HG03571 (cell line): ENCODE results near the gene RAP1GAP.
"Not testable (repeated sequence)": the region's sequence is repeated elsewhere in the genome, so short reads cannot be mapped to it uniquely, and the experiment has no call there.

Experiments used
- ATAC-seq: cut with Tn5 transposase; IDR thresholded peaks from one replicate; pipeline ENCODE4 v1.9.1; 2021; ENCODE audit not compliant: unreplicated experiment

RAP1GAP gene

DNA sequence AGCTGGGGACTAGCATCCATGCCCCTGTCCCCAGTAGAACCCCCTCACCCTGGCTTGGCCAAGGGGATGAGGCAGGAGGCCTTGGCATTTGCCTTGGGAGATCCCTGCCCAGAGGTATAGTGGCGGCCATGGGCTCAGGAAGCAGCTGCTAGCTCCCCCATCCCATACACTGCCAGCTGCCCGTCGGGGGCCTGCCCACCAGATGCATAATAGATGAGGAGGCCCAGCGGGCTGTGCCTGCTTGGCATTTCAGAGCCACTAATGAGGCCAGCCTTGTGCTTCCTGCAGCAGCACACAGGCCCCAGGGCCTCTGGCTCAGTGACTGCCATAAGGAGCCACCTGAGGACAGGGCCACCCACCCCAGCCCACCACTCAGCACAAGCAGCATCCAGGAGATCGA, 23.6 kb downstream of the RAP1GAP start:
- no peak for ATAC-seq

DNA sequence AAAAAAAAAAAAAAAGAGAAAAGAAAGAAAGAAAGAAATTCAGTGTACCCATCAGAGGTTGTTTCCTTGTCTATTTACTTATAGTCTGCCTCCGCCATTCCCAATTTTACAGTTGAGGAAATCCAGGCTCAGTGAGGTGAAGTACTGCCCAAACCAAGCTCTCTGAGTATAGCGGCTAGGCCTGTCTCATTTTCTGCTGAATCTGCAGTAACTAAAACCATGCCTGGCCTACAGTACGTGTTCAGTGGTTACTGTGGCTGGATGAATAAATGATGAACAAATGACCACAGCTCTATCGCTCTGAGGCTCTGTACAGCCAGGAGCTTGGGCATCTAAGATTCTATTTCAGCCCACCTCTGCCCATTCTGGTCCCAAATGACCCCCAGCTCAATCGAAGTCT, 24.3 kb downstream of the RAP1GAP start:
- no peak for ATAC-seq

DNA sequence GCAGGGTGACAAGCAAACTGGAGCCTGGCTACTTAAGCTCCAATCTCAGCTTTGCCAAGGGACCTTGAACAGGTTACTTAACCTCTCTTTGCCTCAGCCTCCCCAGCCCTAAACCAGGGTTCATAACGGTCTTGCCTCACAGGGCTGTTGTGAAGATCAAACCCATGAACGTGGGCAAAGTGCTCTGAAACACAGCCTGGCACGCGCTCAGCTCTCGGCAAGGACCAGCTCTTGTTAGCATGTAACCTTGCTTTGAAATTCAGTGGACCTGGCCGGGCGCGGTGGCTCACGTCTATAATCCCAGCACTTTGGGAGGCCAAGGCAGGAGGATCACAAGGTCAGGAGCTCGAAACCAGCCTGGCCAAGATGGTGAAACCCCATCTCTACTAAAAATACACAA, 24.8 kb downstream of the RAP1GAP start:
- no peak for ATAC-seq

DNA sequence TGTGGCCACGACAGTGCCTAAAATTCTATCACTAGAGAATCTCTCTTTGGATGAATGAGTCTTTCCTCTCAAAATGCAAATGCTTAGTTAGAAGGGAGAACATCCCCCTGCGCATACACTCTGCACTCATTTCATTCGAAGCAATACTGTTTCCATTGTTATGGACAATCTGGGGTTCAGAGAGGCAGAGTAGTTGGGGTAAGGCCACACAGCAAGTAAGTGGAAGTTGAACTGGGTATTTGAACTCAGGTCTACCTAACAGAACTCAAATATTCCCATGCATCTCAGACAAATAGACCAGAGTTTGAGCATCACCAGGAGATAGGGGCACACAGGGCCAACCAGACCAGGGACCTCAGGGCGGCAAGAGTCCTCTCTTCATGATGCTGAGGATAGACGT, 25.5 kb downstream of the RAP1GAP start:
- no peak for ATAC-seq

DNA sequence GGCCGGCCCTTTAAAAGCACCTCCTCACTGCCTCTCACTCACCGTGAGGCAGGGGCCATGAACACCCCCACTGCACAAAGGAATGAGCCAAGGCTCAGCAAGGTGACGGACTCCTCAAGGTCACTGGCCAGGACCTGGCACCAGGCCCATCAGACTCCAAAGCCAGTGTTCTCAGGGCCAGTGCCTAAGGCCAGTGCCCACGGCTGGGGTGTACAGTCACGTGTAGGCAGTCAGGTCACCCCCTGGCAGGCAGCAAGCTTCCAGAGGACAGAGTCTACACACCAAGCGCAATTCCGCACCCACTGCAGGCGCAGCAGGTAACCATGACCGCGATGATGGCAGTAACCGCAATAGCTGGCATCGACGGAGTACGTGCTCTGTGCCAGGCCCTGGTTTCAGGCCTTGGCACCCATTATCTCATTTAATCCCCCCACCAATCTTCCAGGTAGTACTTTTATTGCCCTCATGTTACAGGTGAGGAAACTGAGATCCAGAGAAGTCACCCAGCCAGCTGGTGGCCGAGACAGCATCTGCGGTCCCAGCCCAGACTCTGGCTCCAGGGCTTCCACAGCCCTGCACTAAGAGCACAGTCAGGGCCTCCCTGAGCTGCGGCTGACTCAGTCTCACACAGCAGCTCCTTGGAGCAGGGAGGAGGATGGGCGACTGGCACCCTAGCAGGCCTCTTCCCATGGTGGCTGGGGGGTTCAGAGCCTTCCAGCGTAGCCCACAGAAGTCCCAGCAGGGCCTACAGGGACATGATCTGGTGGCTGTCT, 27.0 kb downstream of the RAP1GAP start:
- ATAC-seq: no peak

DNA sequence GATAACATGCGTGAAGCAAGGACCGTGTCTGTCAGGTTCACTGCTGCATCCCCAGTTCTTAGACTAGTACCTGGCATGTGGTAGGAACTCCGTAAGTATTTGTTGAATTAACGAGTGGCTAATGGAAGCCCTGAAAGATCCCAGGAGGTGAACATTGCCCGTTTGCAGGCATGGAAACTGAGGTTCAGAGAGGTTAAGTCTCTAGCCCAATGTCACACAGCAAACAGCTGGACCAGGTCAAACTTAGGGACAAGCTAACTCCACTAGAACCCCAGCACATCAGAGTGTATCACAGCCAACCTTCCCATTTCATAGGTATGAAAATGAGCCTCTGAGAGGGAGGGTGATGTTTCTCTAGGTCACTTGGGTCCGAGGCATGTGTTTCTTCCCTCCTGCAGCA, 27.6 kb downstream of the RAP1GAP start:
- no peak for ATAC-seq

DNA sequence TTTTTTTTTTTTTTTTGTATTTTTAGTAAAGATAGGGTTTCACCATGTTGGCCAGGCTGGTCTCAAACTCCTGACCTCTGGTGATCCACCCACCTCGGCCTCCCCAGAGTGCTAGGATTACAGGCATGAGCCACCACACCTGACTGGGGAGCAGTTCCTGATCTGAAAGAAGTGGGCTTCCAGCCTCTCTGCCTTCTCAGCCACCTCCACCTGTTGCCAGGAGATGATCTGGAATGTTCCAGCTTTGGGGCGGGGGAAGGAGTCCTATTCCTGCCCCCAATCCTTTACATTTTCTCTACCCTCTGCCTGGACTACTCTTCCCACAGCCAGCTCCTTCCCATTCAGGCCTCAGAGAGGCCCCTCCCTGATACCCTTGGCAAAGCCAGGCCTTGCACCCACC, 28.1 kb downstream of the RAP1GAP start:
- ATAC-seq: no peak

DNA sequence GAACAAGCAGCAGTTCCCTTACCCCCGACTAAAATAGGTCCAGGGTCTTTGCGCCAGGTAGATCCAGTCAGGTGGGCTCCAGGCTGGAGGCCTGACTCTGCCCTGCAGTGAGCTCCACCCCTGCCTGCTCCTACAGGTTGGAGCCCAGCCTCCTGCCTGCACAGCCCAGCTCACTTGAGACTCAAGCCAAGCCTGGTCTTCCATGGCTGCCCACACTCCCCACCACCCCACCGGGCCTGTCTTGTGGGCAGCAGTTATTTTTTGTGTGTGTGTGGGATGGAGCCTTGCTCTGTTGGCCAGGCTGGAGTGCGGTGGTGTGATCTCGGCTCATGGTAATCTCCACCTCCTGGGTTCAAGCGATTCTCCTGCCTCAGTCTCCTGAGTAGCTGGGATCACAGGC, 28.5 kb downstream of the RAP1GAP start:
- no peak for ATAC-seq

DNA sequence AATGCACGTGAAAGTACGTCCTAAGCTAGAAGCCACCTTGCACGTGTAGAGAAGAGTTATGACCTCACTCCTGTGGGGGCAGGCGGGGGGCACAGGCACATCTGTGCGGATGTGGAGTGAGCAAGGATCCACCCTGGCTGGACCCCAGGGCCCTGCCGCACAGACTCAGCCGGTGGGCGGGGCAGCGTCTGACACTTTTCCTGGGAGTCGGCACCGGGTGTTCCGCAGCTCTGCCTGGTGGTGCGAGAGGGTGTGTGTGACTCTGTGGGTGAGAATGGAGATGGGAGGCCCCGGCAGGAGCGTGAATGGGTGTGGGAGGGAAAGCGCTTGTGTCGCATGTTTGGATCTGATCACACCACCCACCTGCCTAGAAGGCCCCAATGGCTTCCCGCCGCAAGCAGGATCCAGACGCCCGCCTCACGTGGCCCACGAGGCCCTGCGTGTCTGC, 29.5 kb downstream of the RAP1GAP start:
- ATAC-seq: no peak

DNA sequence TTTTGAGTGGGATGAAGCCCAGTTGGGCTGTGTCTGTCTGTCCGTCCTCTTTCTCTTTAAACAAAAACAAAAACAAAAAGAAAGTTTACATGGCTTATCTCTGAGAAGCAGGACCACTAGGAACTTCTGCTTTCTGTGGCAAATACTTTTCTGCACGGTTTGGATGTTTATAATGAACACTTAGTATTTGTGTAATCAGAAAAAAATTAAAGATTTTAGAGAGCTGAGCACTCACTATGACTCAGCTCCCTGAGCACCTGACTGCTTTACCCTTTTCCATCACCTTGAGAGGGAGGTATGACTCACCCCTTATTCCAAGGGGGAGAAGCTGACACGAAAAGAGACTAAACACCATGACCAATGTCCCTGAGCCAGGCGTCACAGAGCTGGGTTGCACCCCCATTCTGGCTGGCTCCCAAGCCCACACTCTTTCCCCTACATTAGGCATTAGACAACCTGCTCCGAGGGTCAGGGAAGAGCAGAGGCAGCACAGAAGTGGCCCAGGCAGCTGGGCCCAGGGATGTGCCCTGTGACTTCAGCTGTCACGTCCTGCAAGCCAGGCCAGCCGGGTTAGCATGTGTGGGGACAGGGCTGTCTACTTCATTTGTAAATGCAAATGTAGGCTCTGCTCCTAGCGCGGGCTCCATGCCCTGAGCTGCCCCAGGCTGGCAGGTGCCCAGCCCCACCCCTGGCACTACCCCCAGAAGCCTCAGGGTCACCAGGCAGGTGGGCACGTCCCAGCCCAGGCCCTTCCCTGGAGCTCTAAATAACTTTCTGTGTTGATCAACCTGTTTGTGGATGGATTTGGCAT, 30.4 kb downstream of the RAP1GAP start:
- no peak for ATAC-seq

DNA sequence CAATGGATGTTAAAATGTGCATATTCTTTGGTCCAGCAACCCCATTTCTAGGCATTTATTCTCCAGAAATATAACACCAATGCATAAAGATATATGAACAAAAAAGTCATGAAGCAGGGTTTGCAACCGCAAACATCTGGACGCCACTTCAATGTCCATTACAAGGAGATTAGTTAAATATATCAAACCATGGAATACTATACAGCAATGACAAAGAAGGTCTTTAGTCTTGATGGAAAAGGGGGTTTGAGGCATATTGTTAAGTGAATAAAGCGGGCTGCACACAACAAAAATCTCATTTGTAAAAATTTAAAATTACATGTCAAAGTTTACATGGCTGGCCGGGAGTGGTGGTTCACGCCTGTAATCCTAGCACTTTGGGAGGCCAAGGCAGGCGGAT, 31.6 kb downstream of the RAP1GAP start:
- ATAC-seq: no peak

DNA sequence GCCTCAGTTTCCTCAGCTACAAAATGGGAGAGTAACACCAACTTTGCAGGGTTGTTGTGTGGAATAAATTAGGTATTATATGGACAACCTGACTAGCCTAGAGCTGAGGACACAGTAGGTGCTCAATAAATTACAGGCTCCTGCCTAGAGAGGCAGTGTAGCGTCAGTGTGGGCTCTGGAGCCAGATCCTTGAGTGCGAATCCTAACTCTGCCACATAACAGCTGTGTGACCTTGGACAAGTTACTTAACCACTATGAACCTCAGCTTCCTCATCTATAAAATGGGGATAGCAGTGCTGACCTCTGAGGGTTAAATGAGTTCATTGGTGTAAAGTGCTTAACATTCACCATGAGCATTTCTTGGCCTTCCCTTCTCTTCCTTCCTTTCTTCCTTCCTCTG, 33.1 kb downstream of the RAP1GAP start:
- ATAC-seq: no peak

DNA sequence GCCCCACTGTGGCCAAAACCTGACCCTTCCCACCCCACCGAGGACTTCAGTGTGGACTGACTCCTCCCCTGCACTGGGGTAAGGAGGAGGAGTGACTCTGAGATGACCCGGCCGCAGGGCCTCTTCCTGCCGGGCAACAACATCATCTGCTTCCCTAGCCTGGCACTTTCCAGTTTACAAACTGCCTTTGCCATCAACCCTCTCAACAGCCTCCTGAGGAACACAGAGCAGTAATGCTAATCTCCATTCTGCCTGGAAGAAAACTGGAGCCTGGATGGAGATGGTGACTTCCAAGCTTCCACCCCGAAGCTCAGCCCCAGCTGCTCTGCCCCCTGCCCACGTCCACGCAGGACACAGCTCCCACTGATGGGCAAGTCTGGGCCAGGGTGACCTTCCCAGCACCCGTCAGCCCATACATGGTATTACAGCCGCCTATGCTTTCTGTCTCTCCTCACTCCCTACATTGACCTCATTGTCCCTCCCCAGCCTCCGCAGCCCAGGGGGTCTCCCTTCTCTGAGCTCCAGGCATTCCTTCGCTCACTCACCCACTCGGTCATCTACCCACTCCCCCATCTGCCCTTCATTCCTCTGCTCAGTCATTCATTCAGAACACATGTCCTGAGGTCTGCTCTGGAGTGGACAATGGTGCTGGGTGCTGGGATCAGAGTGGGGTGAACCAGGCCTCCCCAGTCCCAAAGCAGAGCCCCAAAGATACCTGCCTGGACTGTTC, 34.2 kb downstream of the RAP1GAP start:
- ATAC-seq: no peak

DNA sequence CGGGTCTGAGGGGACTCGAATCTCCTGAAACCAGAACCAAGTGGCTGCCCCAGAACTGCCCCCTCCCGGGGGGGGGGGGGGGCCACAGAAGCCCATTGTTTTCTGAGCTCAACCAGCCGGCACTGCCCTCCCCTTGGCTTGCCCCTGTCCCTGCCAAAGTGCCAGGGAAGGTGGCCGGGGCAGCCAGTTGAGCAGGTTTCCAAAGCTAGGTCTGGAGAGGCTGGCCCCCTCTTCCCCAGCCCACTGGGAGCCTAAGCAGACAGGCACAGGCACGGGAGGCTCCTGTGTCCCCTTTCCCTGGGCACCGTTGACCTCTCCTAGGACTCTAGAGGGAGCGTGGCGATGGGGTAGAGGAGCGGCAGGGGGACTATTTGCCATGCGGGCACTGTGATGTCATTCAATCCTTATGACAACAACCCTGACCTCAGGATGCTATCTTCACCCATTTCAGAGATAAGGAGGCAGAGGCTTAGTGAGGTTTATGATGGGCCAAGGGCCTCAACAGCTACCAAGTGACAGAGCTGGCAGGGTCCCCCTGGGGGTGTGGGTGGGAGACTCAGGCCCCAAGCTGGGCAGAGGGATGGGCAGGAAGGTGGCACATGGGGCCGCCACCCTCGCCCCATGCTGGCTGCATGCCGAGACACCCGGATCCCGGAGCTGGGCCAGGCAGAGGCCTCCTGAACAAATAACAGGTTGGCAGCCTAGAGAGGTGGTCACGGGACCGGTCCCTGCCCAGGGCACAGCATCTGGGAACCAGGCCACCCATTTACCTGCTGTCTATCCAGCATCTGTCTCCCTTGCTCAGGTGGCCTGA, 35.0 kb downstream of the RAP1GAP start:
- no peak for ATAC-seq

DNA sequence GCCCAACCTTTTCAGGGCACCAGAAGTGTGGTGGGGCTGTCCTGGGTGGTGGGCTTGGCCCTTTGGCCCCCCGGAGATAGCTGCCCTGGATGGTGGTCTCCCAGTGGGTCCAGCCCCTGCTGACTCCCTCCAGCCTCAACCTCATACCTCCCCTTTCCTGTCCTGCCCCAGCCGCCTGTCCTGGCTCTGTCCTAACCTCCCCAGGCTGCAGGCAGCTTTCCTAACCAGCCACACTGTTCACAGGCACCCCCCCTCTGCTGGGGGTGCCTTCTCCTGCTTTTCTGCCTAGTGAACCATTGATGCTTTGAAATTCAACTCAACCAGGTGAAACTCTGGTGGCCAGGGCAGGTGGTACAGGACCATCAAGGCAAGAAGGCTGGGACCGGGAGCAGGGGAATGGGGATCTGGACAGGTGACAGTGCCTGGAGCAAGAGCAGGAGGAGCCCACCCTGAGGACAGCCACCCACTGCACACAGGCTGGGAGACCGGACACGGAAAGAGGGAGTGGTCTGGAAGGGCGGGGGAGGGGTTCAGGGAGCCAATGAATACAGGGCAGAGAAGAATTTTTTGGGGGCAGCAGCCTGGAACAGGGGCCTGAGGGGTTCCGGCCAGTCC, 35.9 kb downstream of the RAP1GAP start:
- ATAC-seq: no peak

DNA sequence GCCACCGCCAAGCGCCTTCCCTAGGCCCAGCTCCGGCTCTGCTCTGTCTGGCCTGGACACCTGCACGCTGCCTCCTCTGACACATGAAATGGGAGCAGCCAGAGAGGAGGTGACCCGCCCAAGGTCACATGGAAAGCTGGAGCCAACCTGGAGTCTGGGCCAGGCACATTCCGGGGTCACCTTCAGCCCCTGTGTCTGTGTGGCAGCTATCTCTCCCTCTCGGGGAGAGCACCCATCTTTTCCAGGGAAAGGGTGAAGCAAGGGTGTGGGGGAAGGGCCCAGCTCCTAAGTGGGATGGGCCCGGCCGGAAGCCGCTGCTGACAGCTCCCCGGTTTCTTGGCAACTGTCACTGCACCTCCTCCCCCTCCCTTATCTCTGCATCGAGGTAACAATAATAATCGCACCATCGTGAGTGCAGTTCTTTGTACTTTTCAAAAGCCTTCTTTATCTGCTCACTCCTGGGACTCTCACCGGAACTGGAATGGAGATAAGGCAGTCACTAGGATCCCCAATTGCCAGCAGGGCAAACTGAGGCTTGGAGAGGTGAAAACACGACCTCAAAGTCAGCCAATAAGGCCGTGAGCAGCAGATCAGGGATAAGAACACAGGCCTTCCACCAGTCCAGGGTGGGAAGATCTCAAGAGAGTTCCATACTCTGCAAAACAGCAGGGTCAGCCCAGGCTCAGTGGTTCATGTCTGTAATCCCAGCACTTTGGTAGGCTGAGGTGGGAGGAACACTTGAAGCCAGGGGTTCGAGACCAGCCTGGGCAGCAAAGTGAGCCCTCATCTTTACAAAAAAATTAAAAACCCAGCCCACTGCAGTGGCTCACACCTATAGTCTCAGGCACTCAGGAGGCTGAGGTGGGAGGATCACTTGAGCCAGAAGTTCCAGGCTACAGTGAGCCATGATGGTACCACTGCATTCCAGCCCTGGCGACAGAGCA, 36.9 kb downstream of the RAP1GAP start:
- ATAC-seq: no peak

DNA sequence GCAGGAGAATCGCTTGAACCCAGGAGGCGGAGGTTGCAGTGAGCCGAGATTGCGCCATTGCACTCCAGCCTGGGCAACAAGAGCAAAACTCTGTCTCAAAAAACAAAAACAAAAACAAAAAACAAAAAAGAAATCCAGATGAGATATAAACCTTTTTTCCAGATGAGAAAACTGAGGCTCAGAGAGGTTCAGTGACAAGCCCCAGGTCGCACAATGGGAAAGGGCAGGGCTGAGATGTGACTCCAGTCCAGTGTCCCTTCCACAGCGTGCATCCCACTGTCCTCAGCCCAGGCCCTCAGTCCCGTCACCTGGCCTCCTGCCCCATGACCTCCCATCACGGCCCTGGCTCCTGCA, 37.6 kb downstream of the RAP1GAP start:
- not testable (repeated sequence) for ATAC-seq

DNA sequence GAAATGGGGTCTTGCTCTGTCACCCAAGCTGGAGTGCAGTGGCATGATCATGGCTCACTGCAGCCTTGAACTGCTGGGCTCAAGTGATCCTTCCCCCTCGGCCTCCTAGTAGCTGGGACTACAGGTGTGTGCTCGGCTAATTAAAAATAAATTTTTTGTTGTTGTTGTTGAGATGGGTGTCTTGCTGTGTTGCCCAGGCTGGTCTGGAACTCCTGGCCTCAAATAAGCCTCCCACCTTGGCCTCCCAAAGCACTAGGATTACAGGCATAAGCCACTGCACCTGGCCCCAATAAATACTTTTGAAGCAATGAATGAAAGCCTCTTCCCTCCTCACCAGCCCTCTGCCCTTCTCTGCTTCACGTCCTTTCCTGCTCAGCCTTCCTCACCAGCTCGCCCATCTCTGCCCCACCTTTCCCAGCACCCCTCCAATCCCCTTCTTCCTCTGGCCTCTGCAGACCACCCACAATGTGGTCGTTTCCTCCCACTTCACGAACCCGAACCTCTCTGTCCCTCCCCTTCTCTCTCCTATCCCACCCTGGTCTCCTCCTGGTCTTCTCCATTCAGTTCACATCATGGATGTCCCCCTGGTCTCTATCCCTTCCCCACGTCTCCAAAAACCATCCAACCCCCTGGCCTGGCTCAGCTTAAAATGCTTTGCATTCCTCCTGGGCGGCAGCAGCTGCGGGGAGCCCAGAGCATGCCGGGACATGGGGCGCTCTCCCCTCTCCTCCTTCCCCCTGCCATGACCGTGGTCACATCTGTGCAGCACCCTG, 38.4 kb downstream of the RAP1GAP start:
- no peak for ATAC-seq

DNA sequence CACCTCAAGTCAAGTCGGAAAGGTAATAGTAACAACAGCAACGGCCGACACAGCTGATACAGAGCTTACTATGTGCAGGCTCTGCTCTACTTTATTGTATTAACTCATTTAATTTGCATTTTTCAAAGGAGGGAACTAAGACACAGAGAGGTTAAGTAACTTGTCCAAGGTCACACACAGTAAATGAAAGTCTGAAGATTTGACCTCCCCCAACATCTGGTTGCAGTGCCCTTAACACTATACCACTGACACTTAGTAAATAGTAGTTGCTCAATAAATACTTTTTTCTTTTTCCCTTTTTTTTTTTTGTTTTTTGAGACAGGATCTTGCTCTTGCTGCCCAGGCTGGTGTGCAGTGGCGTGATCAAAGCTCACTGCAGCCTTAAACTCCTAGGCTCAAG, 39.2 kb downstream of the RAP1GAP start:
- no peak for ATAC-seq
